H1 (cell line): ENCODE results near the gene PTPRE. TPM values are rescaled to one million over a fixed set of nuclear protein-coding genes. Genes with fewer than 3 reads are reported as not detected.
A peak's percentile ranks its signal among the peaks of the same experiment; 100 is the strongest.

Source experiments
- CTCF ChIA-PET: fragments of 300-600 bp; sonication (Branson Sonifier 250); formaldehyde crosslinking; loops from one replicate; lab custom pipeline; 2021; ENCODE audit not compliant: partially characterized antibody; lab: Charles Lee
- POLR2A ChIA-PET: fragments of 300-600 bp; sonication (Branson Sonifier 250); formaldehyde crosslinking; loops from one replicate; lab custom pipeline; 2021; ENCODE audit warnings: inconsistent platforms; ENCODE audit not compliant: partially characterized antibody; lab: Charles Lee
- DNase-seq, 2 experiments: peaks; one replicate each; pipeline versions ENCODE4 v3.0.0 to v3.0.0-alpha.2; 2010 to 2022; ENCODE audit warnings: low spot score in 2 of 2, low read depth in 1 of 2, mixed read lengths in 1 of 2
- FAIRE-seq: peaks from 2 replicates; lab custom pipeline; 2011; peaks lifted over from hg19 to GRCh38; lab: Jason Lieb, UNC
- H2AFZ ChIP-seq: 2 replicates; pipeline ENCODE4 v1.8.1; 2012; ENCODE audit warnings: low read length, inconsistent platforms
- H2AK5ac ChIP-seq: 2 replicates; pipeline ENCODE4 v1.6.1; 2013; ENCODE audit warnings: low read depth, low read length
- H2BK120ac ChIP-seq: replicated peaks from 2 replicates; pipeline ENCODE3; 2013; ENCODE audit warnings: low read depth, low read length, inconsistent platforms
- H2BK12ac ChIP-seq: 2 replicates; pipeline ENCODE4 v1.6.1; 2013; ENCODE audit warnings: low read depth, low read length
- H2BK15ac ChIP-seq: 2 replicates; pipeline ENCODE4 v1.6.1; 2013; ENCODE audit warnings: low read length
- H2BK20ac ChIP-seq: 2 replicates; pipeline ENCODE4 v1.6.1; 2013; ENCODE audit warnings: low read length
- H2BK5ac ChIP-seq: 2 replicates; pipeline ENCODE4 v1.6.1; 2013; ENCODE audit warnings: low read depth, low read length
- H3K14ac ChIP-seq: 2 replicates; pipeline ENCODE4 v1.6.1; 2013; ENCODE audit warnings: inconsistent platforms; ENCODE audit not compliant: insufficient read length
- H3K18ac ChIP-seq: 2 replicates; pipeline ENCODE4 v1.6.1; 2013; ENCODE audit warnings: low read length; ENCODE audit errors: extremely low read depth
- H3K23ac ChIP-seq: 2 replicates; pipeline ENCODE4 v1.6.1; 2013; ENCODE audit warnings: inconsistent platforms; ENCODE audit not compliant: insufficient read length
- H3K23me2 ChIP-seq: 2 replicates; pipeline ENCODE4 v1.6.1; 2013; ENCODE audit warnings: low read depth, low read length
- H3K27ac ChIP-seq: 2 replicates; pipeline ENCODE4 v1.6.1; 2011; ENCODE audit warnings: low read depth, low read length, inconsistent platforms
- H3K27me3 ChIP-seq, 4 experiments: replicated peaks in 1 of 4; 1 replicate in 1 of 4; 2 replicates in 3 of 4; pipeline versions ENCODE4 v1.6.1 to v1.8.1; 2011 to 2013; ENCODE audit warnings: low read length in 3 of 4, mild to moderate bottlenecking in 3 of 4, inconsistent platforms in 2 of 4, mixed read lengths in 2 of 4, moderate library complexity in 1 of 4; ENCODE audit not compliant: control insufficient read depth in 3 of 4, insufficient read depth in 3 of 4; ENCODE audit errors: extremely low read depth in 1 of 4
- H3K36me3 ChIP-seq, 4 experiments: 2 replicates each; pipeline versions ENCODE4 v1.6.1 to v1.8.1; 2011 to 2013; ENCODE audit warnings: mild to moderate bottlenecking in 4 of 4, low read length in 3 of 4, moderate library complexity in 2 of 4, control low read depth in 1 of 4, inconsistent platforms in 1 of 4; ENCODE audit not compliant: insufficient read depth in 4 of 4, control insufficient read depth in 2 of 4
- H3K4ac ChIP-seq: replicated peaks from 2 replicates; pipeline ENCODE3; 2013; ENCODE audit warnings: low read length, low read depth, mixed read lengths, inconsistent platforms; ENCODE audit not compliant: insufficient read length
- H3K4me1 ChIP-seq, 4 experiments: replicated peaks in 1 of 4; 1 replicate in 1 of 4; 2 replicates in 3 of 4; pipeline versions ENCODE4 v1.6.1 to v1.8.1; 2011 to 2013; ENCODE audit warnings: low read length in 3 of 4, inconsistent platforms in 2 of 4, mixed read lengths in 1 of 4; ENCODE audit not compliant: insufficient read depth in 4 of 4, control insufficient read depth in 3 of 4
- H3K4me2 ChIP-seq, 2 experiments: 2 replicates each; pipeline versions ENCODE4 v1.6.1 to v1.8.1; 2011 to 2013; ENCODE audit warnings: low read depth in 2 of 2, low read length in 2 of 2, control low read depth in 1 of 2, inconsistent platforms in 1 of 2, mild to moderate bottlenecking in 1 of 2; ENCODE audit not compliant: insufficient read depth in 1 of 2
- H3K4me3 ChIP-seq, 4 experiments: fragments of 200-600, 300-600 bp in 1 of 4; sonication (generic), shearing (Covaris generic), sonication (Bioruptor Twin) in 1 of 4; 2 replicates each; pipeline versions ENCODE4 v1.5.1 to v1.8.1; 2011 to 2016; ENCODE audit warnings: low read length in 4 of 4, low read depth in 3 of 4, control low read depth in 2 of 4, inconsistent platforms in 2 of 4, mild to moderate bottlenecking in 2 of 4, mixed read lengths in 1 of 4, moderate library complexity in 1 of 4; ENCODE audit not compliant: insufficient read depth in 2 of 4; ENCODE audit errors: extremely low read depth in 1 of 4
- H3K56ac ChIP-seq: replicated peaks from 2 replicates; pipeline ENCODE3; 2013; ENCODE audit warnings: low read depth, mild to moderate bottlenecking, mixed read lengths, low read length, inconsistent platforms; ENCODE audit not compliant: insufficient read length
- H3K79me1 ChIP-seq: 2 replicates; pipeline ENCODE4 v1.6.1; 2013; ENCODE audit warnings: low read depth, low read length, control low read depth
- H3K79me2 ChIP-seq, 2 experiments: 2 replicates each; pipeline versions ENCODE4 v1.6.1 to v1.8.1; 2012 to 2013; ENCODE audit warnings: low read length in 2 of 2, mild to moderate bottlenecking in 2 of 2, inconsistent platforms in 1 of 2; ENCODE audit not compliant: insufficient read depth in 2 of 2, control insufficient read depth in 1 of 2
- H3K9ac ChIP-seq, 4 experiments: replicated peaks in 1 of 4; 1 replicate in 1 of 4; 2 replicates in 3 of 4; pipeline versions ENCODE4 v1.6.1 to v1.8.1; 2011 to 2013; ENCODE audit warnings: low read depth in 3 of 4, low read length in 3 of 4, control low read depth in 2 of 4, mild to moderate bottlenecking in 2 of 4, moderate library complexity in 2 of 4, inconsistent platforms in 1 of 4; ENCODE audit errors: extremely low read depth in 1 of 4
- H3K9me3 ChIP-seq, 2 experiments: 2 replicates each; pipeline versions ENCODE4 v1.6.1 to v1.8.1; 2012 to 2013; ENCODE audit warnings: mild to moderate bottlenecking in 2 of 2, moderate library complexity in 2 of 2, control low read depth in 1 of 2, inconsistent platforms in 1 of 2, low read depth in 1 of 2, low read length in 1 of 2, mixed read lengths in 1 of 2; ENCODE audit not compliant: insufficient read depth in 2 of 2
- H4K20me1 ChIP-seq, 2 experiments: replicated peaks in 1 of 2; 2 replicates each; pipeline versions ENCODE3 to v1.8.1; 2011 to 2013; ENCODE audit warnings: inconsistent platforms in 2 of 2, low read length in 2 of 2, mild to moderate bottlenecking in 1 of 2; ENCODE audit not compliant: insufficient read depth in 2 of 2, control insufficient read depth in 1 of 2
- H4K5ac ChIP-seq: 2 replicates; pipeline ENCODE4 v1.6.1; 2013; ENCODE audit warnings: low read length, low read depth, mixed read lengths, inconsistent platforms; ENCODE audit not compliant: insufficient read length
- H4K8ac ChIP-seq: 2 replicates; pipeline ENCODE4 v1.8.0; 2013; ENCODE audit warnings: mild to moderate bottlenecking, moderate library complexity, low read length, inconsistent platforms; ENCODE audit not compliant: insufficient read depth; ENCODE audit errors: extremely low read depth
- H4K91ac ChIP-seq: replicated peaks from 2 replicates; pipeline ENCODE3; 2013; ENCODE audit warnings: low read length, mixed read lengths, inconsistent platforms; ENCODE audit not compliant: insufficient read length
- CBX8 ChIP-seq: fragments of 300-800, 300-1000 bp; sonication (generic); IDR thresholded peaks from 2 replicates; pipeline ENCODE4 v1.7.1; 2016; ENCODE audit warnings: low read depth, low read length, borderline replicate concordance
- CEBPB ChIP-seq: IDR thresholded peaks from 2 replicates; pipeline ENCODE4 v1.6.1; 2012; ENCODE audit warnings: low read depth, low read length
- CHD2 ChIP-seq: IDR thresholded peaks from 2 replicates; pipeline ENCODE4 v1.6.1; 2012; ENCODE audit warnings: low read length, improper control_type of control experiment
- CREB1 ChIP-seq: IDR thresholded peaks from 2 replicates; pipeline ENCODE4 v1.6.1; 2012; ENCODE audit warnings: inconsistent platforms
- KDM1A ChIP-seq: fragments of 200-600, 300-600 bp; sonication (generic); IDR thresholded peaks from 2 replicates; pipeline ENCODE4 v1.7.1; 2016; ENCODE audit warnings: mild to moderate bottlenecking, low read length, borderline replicate concordance
- MAFK ChIP-seq: IDR thresholded peaks from 2 replicates; pipeline ENCODE4 v1.6.1; 2012; ENCODE audit warnings: low read depth, mild to moderate bottlenecking, improper control_type of control experiment, low read length
- SAP30 ChIP-seq: fragments of 300-600 bp; sonication (generic); IDR thresholded peaks from 2 replicates; pipeline ENCODE4 v1.7.1; 2012; ENCODE audit warnings: low read length, moderate library complexity, mild to moderate bottlenecking, inconsistent platforms; ENCODE audit not compliant: insufficient read depth, insufficient replicate concordance
- SIRT6 ChIP-seq: IDR thresholded peaks from one replicate; pipeline ENCODE4 v1.7.1; 2012; ENCODE audit warnings: low read length, inconsistent platforms
- SP4 ChIP-seq: IDR thresholded peaks from 2 replicates; pipeline ENCODE4 v1.6.1; 2012; ENCODE audit warnings: low read length, inconsistent platforms
- SRF ChIP-seq: IDR thresholded peaks from 2 replicates; pipeline ENCODE4 v1.6.1; 2011; ENCODE audit warnings: mild to moderate bottlenecking, low read depth, low read length, moderate library complexity
- SUZ12 ChIP-seq: fragments of 200-600 bp; sonication (generic); IDR thresholded peaks from 2 replicates; pipeline ENCODE4 v1.6.1; 2012; ENCODE audit warnings: mild to moderate bottlenecking, inconsistent platforms, low read length, moderate library complexity, mixed read lengths
- TCF12 ChIP-seq: IDR thresholded peaks from 2 replicates; pipeline ENCODE4 v1.6.1; 2011; ENCODE audit warnings: low read depth, mild to moderate bottlenecking, low read length
- TEAD4 ChIP-seq: IDR thresholded peaks from 2 replicates; pipeline ENCODE4 v1.6.1; 2012; ENCODE audit warnings: low read depth, low read length, inconsistent platforms, mixed read lengths
- WGBS, 2 experiments: shearing (Covaris generic) in 1 of 2; methylation state at CpG; one replicate each; pipeline versions ENCODE4 v1.1.6 to v1.1.7; 2013 to 2015; ENCODE audit warnings: low lambda C conversion rate in 2 of 2, mixed read lengths in 2 of 2, inconsistent platforms in 1 of 2, low coverage in 1 of 2, missing lambda C conversion rate in 1 of 2; ENCODE audit not compliant: insufficient replicate concordance in 2 of 2, insufficient coverage in 1 of 2, insufficient read length in 1 of 2; ENCODE audit errors: extremely low coverage in 1 of 2, missing lambda C conversion rate in 1 of 2; 5-methylcytosine and 5-hydroxymethylcytosine counted together
- polyA plus RNA-seq, 7 experiments: library from polyadenylated mRNA; depleted of rRNA in 3 of 7; stranded (reverse) in 5 of 7; unstranded in 2 of 7; fragments of >200 nt in 5 of 7; fragments of 200-250 nt in 2 of 7; gene quantifications; 1 replicate in 5 of 7; 2 replicates in 1 of 7; 4 replicates in 1 of 7; pipeline versions ENCODE4 v1.2.1 to v1.2.3, GENCODE V29; 2011 to 2013; ENCODE audit warnings: missing spikeins in 2 of 7, mixed read lengths in 2 of 7
- total RNA-seq: library from RNA; stranded (reverse); fragmentation: NEBNext Ultra II Directional; extraction: Animal tissue kit (Norgen Biotek cat#: 25700); gene quantifications from 2 replicates; pipeline ENCODE4 v1.2.1, GENCODE V29; 2021

Gene PTPRE
- total and polyA plus RNA-seq, 2 of the 8 experiments (the other 6 are each of a cell fraction or from before 2014, with no cell fraction given), result 0.33 to 0.54 TPM

- Histone ChIP-seq H3K27ac (no peak overlapping the region), H3K9me3 (no peaks in the 10 kb centered on the region; a peak in 2 of 4 replicates), H3K4me1 (no peaks in the 10 kb centered on the region), H3K14ac (no peak overlapping the region), H3K18ac (no peak overlapping the region), H2BK15ac (no peak overlapping the region), H3K27me3 (no peaks in the 10 kb centered on the region; a peak in 1 of 7 replicates), H3K23me2 (no peaks in the 10 kb centered on the region; the same call in 1 of the 2 replicates), H4K8ac (no peak overlapping the region), H3K4ac (no peak overlapping the region), H3K56ac (no peak overlapping the region), H4K20me1 (no peaks in the 10 kb centered on the region), H3K23ac (no peak overlapping the region), H3K36me3 (no peaks in the 10 kb centered on the region), H2BK5ac (no peak overlapping the region), H4K5ac (no peak overlapping the region), H3K4me2 (no peak overlapping the region), H3K79me2 (no peaks in the 10 kb centered on the region), H2AK5ac (no peak overlapping the region), H4K91ac (no peak overlapping the region), H2BK20ac (no peak overlapping the region), H2AFZ (peak overlapping the region; percentile 27; the same call in 1 of the 2 replicates), H3K4me3 (no peak overlapping the region), H2BK12ac (no peak overlapping the region), H3K79me1 (no peaks in the 10 kb centered on the region), H2BK120ac (no peak overlapping the region), H3K9ac (no peak overlapping the region)
- ChIA-PET POLR2A (no interaction called here), CTCF (interaction anchor here (0.8 to 1.4 kb wide), 4 partner anchors 45 to 163 kb away, joined by 3 to 5 read pairs (median 3); no protein-coding TSS in a partner anchor)
- DNase-seq (peak in 1 of 2 experiments; percentile 27), FAIRE-seq (no peak)
- 88% methylated on average over 20 of the region's 23 CpGs; no CpG with 5 or more reads in 1 of the 2 experiments for WGBS, 2 experiments
- TF ChIP-seq KDM1A (no peak), SP4 (no peak), SAP30 (no peak), SRF (no peak), MAFK (no peak), CHD2 (no peak), SIRT6 (no peak), TEAD4 (no peak), CBX8 (no peak), SUZ12 (no peak), CREB1 (no peak), TCF12 (no peak), CEBPB (no peak)
Measured at GRCh38 chr10:127872011-127872761, 34.7 kb upstream of the PTPRE start.
